ENCODE measurements around the gene PLEKHG3.
"Not testable (repeated sequence)": the region's sequence is repeated elsewhere in the genome, so short reads cannot be mapped to it uniquely, and the experiment has no call there.

Gene PLEKHG3

DNA sequence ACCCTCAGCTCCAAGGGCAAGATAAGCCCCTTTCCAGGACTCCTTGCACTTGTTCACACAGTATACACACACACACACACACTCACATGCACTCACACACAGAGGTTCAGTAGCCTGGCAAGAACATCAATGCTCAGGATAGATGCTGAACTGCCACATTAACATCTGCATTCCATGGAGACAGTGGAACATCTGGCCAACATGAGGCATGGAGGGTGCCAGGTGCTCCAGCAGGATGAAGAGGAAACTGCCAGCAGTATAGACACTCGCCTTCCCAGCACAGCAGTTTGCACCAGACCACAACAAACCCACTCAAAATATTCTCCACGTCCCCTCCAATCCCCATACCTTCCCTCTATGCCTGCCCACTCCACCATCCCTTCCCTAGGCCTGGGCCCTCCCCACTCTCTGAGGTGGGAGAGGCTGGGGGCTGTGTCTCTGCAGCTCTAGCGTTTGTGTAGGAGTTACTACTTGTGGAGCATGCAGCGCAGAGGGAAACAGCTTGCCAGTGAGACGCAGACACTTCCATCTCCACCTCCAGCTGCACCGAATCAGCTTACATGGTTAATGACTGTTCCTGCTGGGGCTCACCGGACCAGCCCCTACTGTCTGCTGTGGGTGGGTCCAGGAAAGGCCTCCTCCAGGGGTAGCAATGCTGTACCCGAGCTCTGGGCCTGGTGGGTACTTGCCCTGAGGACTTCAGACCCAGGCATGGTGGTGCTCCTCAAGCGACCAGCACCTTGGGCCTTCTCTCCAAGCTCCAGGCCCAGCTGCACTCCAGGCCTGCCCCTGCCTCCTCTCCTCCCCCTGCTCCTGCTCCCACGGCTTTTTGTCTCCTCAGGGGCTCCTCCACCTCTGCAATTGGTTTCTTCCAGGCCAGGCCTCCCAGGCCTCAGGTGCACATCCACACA is 18.6 kb upstream of the PLEKHG3 start:
- intact Hi-C loops (cut with DNase I), result no loop called here
- no peak for DNase-seq

DNA sequence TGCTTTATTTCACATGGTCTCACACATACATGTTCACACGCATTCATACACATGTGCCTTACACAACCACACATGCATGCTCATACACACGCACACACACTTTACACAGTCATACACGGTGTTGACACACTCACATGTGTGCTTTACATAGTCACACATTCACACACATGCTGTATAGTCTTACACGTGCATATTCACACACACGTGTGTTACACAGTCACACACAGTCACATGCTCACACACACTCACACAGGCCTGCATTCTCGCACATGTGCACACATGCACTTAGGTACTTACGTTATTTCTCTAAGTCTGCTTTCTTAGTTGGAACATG is 18.0 kb upstream of the PLEKHG3 start:
- DNase-seq, result no peak
- intact Hi-C loops (cut with DNase I), result no loop called here

DNA sequence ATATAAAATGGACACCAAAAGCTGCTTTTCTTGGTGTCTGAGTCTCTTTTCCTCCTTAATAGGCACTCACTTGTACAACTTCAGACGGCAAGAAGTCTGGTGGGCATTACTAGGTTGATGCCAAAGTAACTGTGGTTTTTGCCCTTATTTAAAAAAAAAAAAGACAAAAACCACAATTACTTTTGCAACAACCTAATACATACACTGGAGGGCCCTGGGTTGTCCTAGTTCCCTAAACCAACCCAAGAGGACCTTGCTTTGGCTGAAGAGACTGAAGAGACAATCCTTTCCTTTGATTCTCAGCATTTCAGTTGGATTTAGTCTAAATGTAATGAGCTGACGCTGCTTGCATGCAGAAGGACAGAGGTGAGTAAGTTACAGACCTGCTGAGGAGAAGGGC is 16.2 kb upstream of the PLEKHG3 start:
- intact Hi-C loops (cut with DNase I), result no loop called here
- no peak for DNase-seq

DNA sequence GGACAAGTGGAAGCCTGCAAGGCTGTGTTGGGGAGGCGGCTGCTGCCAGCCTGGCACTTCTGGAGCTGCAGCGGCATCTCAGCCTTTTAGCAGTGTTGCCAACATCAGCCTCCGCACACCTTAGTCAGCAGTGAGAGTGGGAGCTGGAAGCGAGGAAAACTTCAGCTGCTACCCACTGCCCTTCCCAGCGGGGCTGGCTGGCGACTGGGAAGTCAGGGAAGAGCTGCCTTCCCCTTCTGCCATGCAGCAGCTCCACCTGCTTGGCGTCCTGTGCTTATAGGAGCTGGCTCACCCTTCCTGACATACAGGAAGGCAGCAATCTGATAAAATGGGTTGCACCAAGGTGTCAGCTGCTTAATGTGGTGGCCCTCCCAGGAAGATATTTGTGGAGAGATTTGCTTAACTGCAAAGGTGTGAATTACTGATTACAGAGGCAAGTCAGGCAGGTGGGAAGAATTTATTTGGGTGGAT is 15.4 kb upstream of the PLEKHG3 start:
- intact Hi-C loops (cut with DNase I), result no loop called here

DNA sequence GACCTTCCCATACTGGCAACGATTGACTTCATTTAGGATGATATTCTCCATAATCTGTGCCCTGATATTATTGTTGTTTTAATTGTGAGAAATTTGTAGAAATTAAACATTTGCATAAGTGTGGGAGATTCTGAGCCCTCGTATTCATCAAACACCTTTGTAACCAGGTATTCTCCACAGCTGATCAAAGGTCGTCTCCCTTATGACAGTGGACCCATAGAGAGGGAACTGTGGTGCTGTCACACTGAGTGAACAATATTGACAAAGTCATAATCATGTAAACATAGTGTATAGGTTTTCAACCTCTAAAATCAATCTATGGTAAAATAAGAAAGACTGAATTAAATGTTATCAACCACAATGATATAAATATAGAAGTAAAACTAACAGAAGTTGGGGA is 14.9 kb upstream of the PLEKHG3 start:
- DNase-seq, result no peak
- intact Hi-C loops (cut with DNase I), result no loop called here

More for the DNA sequence above, 15.4 kb upstream of the PLEKHG3 start:
- peak in 9 of 10 donors; percentile 16 to 95 (median 64) for DNase-seq

DNA sequence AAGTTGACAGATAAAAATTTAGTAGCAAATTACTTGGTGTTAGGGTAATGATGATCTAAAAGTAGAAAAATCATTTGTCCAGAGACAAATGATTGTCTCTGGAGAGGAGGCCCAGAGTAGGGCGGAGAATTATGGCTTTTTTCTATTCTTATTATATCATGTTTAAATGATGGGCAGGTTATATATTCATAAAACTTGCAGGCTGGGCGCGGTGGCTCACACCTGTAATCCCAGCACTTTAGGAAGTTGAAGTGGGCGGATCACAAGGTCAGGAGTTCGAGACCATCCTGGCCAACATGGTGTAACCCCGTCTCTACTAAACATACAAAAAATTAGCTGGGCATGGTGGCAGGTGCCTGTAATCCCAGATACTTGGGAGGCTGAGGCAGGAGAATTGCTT is 13.6 kb upstream of the PLEKHG3 start:
- DNase-seq; intact Hi-C loops (cut with DNase I): not testable (repeated sequence)

DNA sequence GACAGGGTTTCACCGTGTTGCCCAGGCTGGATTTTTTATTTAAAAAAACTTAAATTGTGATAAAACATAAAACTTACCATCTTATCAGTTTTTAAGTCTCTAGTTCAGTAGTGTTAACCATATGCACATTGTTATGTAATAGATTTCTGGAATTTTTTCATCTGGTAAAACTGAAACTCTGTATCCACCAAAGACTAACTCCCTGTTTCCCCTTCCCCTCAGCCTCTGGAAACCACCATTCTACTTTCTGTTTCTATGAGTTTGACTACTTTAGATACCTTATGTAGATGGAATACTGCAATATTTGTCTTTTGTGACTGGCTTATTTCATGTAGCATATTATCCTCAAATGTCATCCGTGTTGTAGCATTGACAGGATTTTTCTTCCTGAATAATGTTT is 12.8 kb upstream of the PLEKHG3 start:
- DNase-seq, result no peak
- intact Hi-C loops (cut with DNase I), result no loop called here

DNA sequence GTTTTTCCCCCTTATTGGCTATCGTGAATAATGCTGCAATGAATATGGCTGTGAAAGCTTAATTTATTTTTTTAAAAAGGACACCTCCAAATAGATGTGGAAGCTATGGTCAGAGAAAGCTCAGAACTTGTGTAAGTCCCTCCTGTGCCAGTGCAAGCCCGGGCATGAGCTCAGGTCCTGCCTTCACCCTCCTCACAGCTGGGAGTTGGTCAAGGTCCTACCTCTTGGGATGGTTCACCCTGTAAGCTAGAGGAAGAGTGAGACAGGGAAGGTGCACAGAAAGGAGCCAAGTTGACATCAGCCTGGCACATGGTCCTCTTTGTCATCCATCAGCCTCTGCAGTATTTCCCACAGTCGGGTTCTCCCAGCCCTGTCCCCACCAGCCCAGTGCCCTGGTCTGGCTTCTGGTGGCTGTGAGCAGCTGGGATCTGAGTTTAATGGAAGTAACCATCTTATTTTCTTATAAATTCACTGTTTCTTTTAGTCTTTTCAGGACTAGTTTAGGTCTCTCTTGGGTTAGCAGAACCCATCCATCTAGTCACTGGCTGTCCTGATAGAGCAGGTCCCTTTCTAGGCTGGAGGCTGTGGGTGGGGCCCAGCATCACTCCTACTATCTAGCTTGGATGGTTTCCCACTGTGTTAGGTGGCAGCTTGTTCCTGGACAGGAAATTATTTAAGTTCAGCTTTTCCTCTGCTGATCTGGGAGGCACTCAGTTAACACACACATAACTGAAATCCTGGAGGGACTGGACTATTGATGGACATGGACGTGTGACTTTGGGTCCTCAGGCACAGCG is 11.8 kb upstream of the PLEKHG3 start:
- DNase-seq, result peak in 1 of 10 donors; percentile 14
- intact Hi-C loops (cut with DNase I), result no loop called here

DNA sequence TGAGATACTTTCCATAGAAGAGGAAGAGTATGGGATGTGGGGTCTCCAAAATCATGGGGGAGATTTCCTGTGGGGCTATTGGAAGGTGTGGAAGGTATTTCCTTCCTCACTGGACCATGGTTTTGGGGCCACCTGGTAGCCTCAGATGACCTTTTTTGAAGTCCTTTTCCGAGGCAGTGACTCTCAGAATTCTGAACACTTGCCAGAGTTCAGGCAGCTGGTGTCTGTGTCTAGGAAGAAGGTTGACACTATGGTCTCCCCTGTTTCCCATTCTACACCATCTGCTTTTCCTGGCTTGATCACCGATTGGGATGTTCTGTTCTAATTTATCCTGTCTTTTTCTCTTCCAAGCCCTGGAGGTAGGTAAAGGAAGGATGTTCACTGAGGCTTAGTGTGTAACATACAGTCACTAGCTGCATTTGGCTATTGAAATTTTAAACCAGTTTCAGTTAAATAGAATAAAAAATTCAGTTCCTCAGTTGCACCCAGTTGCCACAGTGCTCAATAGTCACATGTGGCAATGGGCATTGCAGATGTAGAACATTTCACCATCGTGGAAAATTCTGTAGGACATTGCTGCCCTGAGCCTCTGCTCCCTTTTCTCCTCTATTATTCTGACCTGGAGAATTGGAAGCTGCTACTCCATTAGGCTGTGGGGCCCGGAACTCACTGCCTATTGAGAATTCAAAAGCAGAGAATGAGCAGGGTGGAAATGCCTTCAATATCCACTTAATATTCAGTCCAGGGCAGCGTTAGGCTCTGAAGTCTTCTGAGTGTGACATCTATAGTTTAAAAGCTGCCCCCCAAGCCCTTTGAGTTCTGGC is 11.0 kb upstream of the PLEKHG3 start:
- intact Hi-C loops (cut with DNase I), result no loop called here
- peak in 1 of 10 donors; percentile 12 for DNase-seq

DNA sequence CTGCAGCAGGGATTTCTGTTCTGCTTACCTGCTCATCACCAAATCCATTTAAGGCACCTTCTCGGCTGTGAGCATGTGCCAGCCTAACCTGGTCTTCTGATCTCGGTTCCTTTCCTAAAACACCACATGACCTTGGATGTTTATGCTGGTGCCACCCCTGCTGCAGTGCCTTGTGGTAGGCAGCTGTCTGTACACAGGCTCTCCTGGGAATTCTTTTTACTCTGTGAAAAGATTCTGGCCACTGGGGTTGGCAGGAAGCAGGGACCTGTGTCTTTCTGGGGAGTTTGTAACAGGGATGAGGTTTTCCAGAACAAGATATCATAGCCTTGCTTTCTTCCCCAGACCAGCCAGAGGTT is 10.4 kb upstream of the PLEKHG3 start:
- intact Hi-C loops (cut with DNase I), result no loop called here
- DNase-seq, result no peak

DNA sequence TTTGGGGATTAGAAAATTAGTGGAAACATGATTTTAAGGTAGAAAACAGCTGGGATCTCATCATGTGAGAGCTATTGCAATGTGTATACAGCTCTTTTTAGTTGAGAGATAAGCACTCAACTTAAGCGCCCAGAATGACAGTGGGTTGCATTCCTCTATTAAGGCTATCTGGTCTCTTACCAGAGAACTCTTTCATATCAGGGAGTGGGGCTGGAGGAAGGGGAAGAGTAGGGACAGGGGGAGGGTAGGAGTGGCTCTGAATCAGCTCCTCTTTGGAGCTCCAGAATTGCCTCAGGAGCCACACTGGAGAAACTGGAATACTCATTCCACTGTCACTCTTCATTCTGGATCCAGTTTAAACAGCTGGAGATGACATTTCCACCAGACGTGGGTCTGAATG is 9.2 kb upstream of the PLEKHG3 start:
- intact Hi-C loops (cut with DNase I), result no loop called here
- DNase-seq, result no peak

DNA sequence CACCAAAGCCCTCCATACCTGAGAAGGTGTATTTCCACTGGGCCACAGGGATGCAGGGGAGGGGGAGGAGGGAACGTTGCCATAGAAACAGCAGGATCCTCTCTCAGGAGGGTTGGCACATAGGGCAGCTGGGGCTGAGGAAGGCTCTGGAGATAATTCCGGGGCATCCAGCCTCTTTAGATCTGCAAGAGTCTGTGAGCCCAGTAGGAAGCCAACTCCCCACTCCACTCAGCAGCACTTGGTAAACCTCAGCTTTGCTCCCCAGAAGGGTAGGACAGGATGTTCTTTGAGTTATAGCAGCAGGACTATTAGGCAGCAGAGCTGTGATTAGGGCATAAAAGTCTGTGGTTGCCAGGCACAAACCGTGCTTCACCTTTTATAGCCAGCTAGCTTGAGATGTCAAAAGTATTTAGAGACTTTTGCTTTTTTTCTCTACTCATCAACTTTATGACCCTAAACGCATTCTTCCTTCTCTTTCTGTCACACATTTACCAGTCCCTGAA is 7.8 kb upstream of the PLEKHG3 start:
- no peak for DNase-seq
- intact Hi-C loops (cut with DNase I), result no loop called here

DNA sequence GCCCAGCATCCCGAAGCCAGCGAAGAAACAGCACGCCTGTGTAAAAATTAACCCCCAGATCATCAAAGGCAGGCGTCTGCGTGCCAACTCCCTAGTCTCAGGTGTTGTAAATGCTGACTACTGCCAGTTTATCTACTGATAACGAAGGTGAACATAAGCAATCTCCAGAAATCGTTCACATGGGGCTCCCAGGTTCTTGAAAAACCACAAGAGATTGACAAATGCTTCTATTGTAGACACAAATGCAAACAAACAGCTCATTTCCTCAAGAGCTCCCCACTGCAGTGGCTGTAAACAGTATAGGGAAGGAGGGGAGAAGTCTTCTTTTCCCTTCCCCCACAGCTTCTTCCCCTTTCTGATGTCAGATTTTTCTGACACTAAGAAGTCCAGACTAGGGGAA is 5.3 kb upstream of the PLEKHG3 start:
- intact Hi-C loops (cut with DNase I), result no loop called here
- no peak for DNase-seq

DNA sequence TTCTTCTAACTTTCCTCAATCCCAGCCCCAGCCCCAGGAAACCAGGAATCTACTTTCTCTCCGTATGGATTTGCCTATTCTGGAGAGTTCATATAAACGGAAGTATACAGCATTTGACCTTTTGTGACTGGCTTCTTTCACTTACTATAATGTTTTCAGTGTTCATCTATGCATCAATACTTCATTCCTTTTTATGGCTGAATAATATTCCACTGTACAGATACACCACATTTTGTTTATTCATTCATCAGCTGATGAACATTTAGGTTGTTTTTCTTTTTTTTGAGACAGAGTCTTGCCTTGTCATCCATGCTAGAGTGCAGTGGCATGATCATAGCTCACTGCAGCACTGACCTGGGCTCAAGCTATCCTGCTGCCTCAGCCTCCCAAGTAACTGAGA is 3.9 kb upstream of the PLEKHG3 start:
- DNase-seq, result no peak
- intact Hi-C loops (cut with DNase I), result no loop called here

DNA sequence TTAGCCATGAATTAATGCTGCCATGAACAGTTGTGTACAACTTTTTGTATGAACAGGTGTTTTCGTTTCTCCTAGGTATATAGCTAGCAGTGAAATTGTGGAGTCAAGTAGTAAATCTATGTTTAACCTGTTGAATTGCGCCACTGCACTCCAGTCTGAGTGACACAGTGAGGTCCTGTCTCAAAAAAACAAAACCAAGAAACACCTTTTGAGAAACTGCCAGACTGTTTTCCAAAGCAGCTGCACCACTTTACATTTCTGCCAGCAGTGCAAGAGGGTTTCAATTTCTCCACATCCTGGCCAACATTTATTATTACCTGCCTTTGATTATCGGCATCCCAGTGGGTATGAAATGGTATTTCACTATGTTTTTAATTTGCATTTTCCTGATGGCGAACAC is 3.3 kb upstream of the PLEKHG3 start:
- intact Hi-C loops (cut with DNase I), result no loop called here
- no peak for DNase-seq

DNA sequence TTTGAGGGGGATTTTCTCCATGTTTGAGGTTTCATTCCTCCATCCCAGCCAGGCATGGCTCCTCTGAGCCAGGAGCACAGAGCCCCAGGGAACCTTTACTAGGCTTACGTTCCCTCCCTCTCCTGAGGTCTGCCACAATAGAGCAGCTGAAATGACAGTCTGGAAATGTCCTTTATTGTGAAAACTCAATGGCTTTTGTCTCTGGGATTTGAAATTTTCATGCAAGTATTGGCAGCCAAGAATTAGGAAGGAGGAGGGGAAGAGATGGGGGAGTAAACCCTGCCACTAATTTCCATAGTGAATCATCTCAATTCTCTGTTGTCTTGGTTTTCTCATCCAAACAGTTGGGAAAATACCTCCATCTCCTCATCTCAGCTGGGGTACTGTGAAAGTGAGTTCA is 2.6 kb upstream of the PLEKHG3 start:
- no peak for DNase-seq
- intact Hi-C loops (cut with DNase I), result no loop called here

DNA sequence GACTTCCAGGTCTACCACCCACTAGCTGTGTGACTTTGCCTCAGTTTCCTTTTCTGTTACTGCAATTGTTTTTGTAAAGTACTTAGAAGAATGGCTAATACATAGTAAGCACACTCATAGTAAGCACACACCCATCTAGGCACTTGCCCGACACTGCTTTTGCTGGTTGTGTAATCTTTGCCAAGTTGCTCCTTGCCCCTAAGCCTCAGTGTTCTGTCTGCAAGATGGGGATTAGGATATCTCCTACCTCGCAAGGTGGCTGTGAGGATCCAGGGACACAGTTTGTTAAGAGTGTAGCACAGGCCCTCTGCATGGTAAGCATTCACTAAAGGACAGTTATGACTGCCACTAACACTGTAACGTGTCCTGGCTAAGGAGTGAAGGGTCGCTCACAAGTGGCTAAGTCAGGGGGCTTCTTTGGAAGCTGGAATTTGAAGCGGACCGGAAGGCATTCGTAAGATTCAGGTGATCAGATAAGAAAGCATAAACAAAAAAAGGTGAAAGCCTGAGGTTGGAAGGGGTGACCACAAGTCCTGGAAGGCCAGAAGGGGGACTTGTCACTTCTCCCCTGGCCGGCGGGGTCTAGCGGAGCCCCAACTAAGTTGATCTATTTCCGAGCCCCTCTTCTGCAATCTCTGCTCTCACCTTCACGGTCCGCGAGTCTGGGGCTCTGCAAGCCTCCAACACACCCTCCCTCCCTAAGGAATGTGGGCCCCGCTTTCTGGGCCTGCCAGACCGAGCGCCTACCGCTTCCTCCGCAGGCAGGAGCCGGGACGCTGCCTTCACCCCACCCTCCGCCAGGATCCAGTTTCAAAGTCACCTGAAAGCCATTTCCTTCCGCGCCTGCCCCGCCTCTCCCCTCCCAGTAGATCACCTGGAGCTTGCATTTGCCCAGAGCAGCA is 1.5 kb upstream of the PLEKHG3 start:
- intact Hi-C loops (cut with DNase I), result no loop called here
- DNase-seq, result peak in 1 of 10 donors; percentile 72

DNA sequence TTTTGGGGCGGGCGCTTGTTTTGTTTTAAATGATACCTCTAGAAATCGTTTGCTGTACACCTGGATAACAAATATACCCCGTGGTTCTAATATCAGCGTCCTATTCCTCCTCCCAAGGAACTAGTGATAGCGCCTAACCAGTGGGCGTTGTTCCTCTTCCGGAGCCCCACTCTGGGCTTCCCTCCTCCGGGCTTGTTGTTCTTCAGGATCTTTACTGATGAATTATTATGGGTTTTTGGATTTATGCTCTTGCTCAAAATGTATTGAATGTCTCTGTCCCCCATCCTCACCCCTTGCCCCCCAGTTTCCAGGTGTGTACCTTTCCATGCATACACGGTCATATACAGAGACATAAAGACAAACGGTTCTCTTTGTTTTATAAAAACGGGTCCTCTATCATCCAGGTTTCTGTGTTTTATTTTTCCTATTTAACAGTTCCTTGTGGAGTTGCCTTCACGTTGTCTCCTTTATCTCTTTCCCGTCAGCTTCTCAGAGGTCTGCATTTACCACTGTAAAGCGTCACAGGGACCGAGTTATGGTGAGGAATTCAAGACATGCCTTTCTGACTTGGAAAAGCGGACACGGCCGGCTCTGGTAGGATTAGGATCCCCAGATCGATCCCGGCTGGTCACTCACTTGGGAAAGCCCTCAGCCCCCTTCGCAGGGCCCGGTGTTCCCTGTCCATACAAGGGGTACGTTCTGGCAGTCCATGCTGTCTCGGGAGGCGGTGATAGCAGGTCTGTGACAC is 655 bp upstream of the PLEKHG3 start:
- intact Hi-C loops (cut with DNase I), result no loop called here
- peak in 1 of 10 donors; percentile 42 for DNase-seq
